ENCODE data around the gene SLC43A3.
"Not testable (repeated sequence)": the region's sequence is repeated elsewhere in the genome, so short reads cannot be mapped to it uniquely, and the experiment has no call there.

Gene SLC43A3

DNA sequence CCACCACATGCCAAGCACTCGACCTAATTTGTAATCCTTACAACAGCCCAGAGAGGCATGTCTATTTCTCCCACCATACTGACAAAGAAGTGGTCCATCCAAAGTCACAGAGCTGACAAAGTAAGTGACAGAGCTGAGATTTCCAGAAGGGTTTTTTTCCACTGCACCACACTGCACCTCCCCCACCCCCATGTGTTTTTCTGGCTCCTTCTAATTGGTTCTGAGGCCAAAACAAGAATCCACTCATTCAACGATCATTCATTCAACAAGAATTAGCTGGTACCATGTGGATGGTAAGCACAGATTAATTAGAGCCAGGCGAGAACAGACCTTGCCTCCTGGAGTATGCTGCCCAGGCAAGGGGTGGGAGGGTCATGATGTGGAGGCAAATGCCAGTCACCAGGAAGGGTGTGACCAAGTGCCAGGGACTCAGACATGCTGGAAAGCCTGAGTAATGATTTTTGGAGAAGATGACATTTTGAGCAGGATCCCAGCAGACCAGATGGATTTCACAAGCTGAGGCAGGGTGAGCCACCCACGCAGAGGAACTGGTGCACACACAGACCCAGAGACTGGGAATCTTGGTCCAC lies 21.6 kb downstream of the SLC43A3 start:
- no peak overlapping the region for H3K4me3 ChIP-seq (ENCODE audit: low read depth, low read length)
- TF ChIP-seq, protein P1, sequence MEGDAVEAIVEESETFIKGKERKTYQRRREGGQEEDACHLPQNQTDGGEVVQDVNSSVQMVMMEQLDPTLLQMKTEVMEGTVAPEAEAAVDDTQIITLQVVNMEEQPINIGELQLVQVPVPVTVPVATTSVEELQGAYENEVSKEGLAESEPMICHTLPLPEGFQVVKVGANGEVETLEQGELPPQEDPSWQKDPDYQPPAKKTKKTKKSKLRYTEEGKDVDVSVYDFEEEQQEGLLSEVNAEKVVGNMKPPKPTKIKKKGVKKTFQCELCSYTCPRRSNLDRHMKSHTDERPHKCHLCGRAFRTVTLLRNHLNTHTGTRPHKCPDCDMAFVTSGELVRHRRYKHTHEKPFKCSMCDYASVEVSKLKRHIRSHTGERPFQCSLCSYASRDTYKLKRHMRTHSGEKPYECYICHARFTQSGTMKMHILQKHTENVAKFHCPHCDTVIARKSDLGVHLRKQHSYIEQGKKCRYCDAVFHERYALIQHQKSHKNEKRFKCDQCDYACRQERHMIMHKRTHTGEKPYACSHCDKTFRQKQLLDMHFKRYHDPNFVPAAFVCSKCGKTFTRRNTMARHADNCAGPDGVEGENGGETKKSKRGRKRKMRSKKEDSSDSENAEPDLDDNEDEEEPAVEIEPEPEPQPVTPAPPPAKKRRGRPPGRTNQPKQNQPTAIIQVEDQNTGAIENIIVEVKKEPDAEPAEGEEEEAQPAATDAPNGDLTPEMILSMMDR (IDR thresholded peaks at IDR 0.05; ENCODE audit: borderline replicate concordance, insufficient read depth, low read depth, low read length) = no peak

DNA sequence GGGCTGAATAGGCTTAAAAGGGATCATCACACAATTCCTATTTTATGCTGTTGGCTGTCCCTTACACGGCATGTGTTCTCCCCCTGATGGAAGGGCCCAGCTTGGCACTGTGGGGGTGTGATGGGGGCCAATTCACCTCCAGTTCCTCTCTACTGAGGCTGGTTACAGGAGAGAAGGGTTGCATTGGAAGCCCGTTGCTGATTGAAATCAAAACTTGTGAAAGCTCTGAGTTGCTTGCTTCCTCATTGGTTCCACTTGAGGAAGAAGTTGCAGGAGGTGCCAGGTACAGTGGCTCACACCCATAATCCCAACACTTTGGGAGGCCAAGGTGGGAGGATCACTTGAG lies 23.1 kb downstream of the SLC43A3 start:
- H3K4me3 ChIP-seq (ENCODE audit: low read depth, low read length) = no peak overlapping the region
- TF ChIP-seq, protein P1 (IDR thresholded peaks at IDR 0.05; ENCODE audit: borderline replicate concordance, insufficient read depth, low read depth, low read length) = no peak

DNA sequence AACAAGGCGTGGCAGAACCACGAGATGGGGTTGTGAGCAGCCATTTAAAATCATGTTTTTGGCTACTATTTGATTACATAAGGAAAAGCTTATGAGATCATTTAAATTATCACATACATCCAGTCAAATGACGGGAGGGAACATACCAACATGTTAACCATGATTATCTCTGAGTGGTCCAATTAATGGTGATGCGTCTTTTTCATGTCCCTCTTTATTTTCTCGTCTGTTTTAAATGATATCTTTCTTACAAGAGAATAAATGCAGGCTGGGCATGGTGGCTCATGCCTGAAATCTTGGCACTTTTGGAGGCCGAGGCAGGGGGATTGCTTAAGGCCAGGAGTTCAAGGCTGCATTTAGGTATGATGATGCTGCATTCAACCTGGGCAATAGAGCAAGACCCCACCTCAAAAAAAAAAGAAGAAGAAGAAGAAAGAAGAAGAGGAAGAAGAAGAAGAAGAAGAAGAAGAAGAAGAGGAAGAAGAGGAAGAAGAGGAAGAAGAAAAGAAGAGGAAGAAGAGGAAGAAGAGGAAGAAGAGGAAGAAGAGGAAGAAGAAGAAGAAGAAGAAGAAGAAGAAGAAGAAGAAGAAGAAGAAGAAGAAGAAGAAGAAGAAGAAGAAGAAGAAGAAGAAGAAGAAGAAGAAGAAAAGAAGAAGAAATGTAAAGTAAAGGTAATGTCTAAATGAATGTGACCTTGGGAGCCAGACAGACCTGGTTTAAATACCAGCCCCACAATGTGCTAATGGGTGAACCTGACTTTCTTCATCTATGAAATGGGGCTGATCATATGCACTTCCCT lies 23.7 kb downstream of the SLC43A3 start:
- not testable (repeated sequence) for H3K4me3 ChIP-seq (ENCODE audit: low read depth, low read length)

DNA sequence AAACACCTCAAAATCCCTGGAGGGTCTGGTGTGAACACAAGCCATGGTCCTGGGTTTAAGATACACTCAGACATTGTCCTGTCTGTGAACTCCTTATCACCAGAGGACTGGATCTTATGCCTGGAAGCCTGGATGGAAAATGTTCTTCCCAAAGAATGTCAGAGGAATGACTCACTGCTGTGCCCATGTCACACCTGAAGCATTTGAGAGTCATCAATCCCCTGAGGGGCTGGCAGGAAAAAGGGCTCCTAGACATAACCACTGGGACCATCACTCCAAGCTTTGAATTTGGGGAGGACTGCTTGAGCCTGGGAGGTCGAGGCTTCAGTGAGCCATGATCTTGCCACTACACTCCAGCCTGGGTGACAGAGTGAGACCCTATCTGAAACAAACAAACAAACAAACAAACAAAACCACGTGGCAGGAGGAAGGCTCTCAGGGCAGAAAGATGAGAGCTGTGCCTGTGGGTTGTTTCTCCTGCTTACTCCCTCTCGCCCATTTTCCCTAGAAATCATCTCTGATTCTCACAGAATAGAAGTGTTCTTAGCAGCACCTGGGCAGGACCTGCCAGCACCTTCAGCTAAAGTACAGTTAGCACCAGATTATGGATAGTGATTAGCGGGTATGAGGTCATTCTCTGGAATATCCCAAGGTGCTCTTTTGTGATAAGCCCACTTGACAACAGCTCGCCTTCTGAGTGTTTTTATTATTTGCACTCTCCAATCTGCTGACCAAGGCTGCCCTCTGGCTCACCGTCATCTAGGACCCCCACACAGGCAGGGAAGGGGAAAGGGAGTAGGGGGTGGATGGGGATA lies 24.5 kb downstream of the SLC43A3 start:
- H3K4me3 ChIP-seq (ENCODE audit: low read depth, low read length) = no peak overlapping the region
- TF ChIP-seq, protein P1 (IDR thresholded peaks at IDR 0.05; ENCODE audit: borderline replicate concordance, insufficient read depth, low read depth, low read length) = no peak

DNA sequence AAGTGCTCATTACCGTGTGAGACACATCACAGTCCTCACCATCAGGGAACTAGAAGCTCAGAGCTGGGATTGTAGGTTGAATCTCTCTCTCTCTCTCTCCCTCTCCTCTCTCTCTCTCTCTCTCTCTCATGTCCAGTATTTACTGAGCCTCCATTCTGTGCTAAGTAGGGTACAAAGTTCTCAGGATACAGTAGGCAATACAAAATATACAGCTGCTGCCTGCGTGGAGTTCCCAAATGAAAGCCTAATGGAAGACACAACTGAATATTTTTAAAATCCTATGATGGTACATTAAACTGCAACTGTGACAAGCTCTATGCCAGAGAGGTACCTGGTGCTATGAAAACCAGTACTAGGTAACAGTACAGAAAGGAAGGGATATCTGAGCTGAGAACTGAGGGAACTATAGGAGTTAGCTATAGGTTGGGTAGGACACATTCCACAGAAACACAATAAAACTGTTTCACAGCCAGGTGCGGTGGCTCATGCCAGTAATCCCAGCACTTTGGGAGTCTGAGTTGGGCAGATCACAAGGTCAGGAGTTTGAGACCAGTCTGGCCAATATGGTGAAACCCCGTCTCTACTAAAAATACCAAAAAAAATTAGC lies 26.8 kb downstream of the SLC43A3 start:
- TF ChIP-seq, protein P1 (IDR thresholded peaks at IDR 0.05; ENCODE audit: borderline replicate concordance, insufficient read depth, low read depth, low read length) = no peak
- H3K4me3 ChIP-seq (ENCODE audit: low read depth, low read length) = no peak overlapping the region

DNA sequence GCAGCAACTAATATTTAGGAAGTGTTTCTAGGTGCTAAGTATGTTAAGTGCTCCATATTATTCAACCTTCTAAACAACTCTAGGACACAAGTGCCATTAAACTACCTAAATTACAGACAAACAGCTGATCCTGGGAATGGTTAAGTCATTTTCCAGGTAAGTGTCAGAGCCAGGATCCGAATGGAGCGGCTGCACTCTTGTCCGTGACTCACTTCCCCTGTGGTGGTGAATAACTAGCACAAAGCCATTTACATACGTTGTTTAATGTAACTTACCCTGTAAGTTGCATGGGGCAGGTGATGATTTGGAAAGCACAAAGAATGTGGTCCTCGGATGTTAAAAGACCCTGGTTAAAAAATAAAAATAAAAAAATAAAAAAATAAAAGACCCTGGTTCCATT lies 27.7 kb downstream of the SLC43A3 start:
- no peak overlapping the region for H3K4me3 ChIP-seq (ENCODE audit: low read depth, low read length)
- TF ChIP-seq, protein P1 (IDR thresholded peaks at IDR 0.05; ENCODE audit: borderline replicate concordance, insufficient read depth, low read depth, low read length) = no peak

DNA sequence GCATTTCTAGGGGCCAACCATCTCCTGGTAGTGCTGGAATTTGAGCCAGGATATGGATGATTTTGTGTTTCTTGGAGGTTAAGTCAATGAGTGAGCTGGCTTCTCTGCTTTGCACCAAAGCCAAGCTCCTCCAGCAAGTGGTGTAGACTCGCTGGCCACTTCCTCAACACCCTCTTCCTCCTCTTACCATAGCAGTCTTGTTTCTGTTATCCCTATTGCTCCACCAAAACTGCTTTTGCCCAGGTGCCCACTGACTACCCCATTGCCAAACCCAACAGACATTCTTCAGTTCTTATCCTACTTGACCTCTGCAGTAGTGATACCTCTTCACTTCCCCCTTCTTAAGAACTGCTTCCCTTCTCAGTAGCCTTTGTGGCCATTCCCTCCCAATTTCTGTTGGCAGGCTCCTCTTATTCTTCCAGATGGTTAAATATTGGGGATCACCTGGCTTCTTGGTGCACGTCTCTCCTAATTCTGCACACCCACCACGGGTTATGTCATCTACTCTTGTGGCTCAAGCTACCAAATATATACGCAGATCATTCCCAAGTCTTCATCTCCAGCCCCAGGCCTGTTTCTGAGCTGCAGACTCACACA lies 29.4 kb downstream of the SLC43A3 start:
- H3K4me3 ChIP-seq (ENCODE audit: low read depth, low read length) = no peak overlapping the region
- TF ChIP-seq, protein P1 (IDR thresholded peaks at IDR 0.05; ENCODE audit: borderline replicate concordance, insufficient read depth, low read depth, low read length) = no peak
